IMR-90 (cell line): ENCODE data around the gene EPHA10. TPM values are rescaled to one million over a fixed set of nuclear protein-coding genes. Genes with fewer than 3 reads are reported as not detected.

Source experiments
- ATAC-seq: fragments of 200-7000 bp; cut with Tn5 transposase; 2 replicates; pipeline ENCODE4 v1.9.1; 2020; ENCODE audit warnings: low read depth, mild to moderate bottlenecking, moderate library complexity
- BruUV-seq: library from RNA; stranded (reverse); fragments of 400-500 nt; replicated peaks from 2 replicates; lab custom pipeline; 2021; lab: Mats Ljungman, UMichigan
- CTCF ChIA-PET: fragments of 300-600 bp; formaldehyde crosslinking; extraction: SDS; loops from one replicate; lab custom pipeline; 2021; ENCODE audit warnings: antibody characterized with exemption; lab: Yijun Ruan, JAX
- POLR2A ChIA-PET: fragments of 300-600 bp; sonication (Branson Sonifier 250); formaldehyde crosslinking; loops from one replicate; lab custom pipeline; 2022; ENCODE audit warnings: antibody characterized with exemption; ENCODE audit not compliant: unreplicated experiment; lab: Charles Lee
- DNase-seq: peaks from one replicate; pipeline ENCODE4 v3.0.0; 2013
- H2AFZ ChIP-seq: replicated peaks from 2 replicates; pipeline ENCODE3; 2013; ENCODE audit warnings: low read length, mild to moderate bottlenecking; ENCODE audit not compliant: poor library complexity
- H2AK5ac ChIP-seq: 2 replicates; pipeline ENCODE4 v1.6.1; 2013; ENCODE audit warnings: low read depth, low read length, inconsistent platforms
- H2AK9ac ChIP-seq: replicated peaks from 2 replicates; pipeline ENCODE3; 2013; ENCODE audit warnings: mild to moderate bottlenecking, low read depth, low read length, moderate library complexity; ENCODE audit not compliant: poor library complexity
- H2BK120ac ChIP-seq: 2 replicates; pipeline ENCODE4 v1.6.1; 2013; ENCODE audit warnings: low read depth, low read length, inconsistent platforms
- H2BK15ac ChIP-seq: 3 replicates; pipeline ENCODE4 v1.6.1; 2013; ENCODE audit warnings: low read depth, low read length, inconsistent platforms
- H2BK20ac ChIP-seq: 2 replicates; pipeline ENCODE4 v1.6.1; 2013; ENCODE audit warnings: low read depth, mild to moderate bottlenecking, inconsistent platforms, low read length, moderate library complexity
- H2BK5ac ChIP-seq: 2 replicates; pipeline ENCODE4 v1.6.1; 2013; ENCODE audit warnings: mild to moderate bottlenecking, low read depth, low read length, inconsistent platforms; ENCODE audit not compliant: poor library complexity, severe bottlenecking
- H3K14ac ChIP-seq: replicated peaks from 2 replicates; pipeline ENCODE4 v1.6.1; 2013; ENCODE audit warnings: low read depth, low read length, inconsistent platforms
- H3K18ac ChIP-seq: 2 replicates; pipeline ENCODE4 v1.6.1; 2013; ENCODE audit warnings: low read depth, low read length, control low read depth
- H3K23ac ChIP-seq: 2 replicates; pipeline ENCODE4 v1.6.1; 2013; ENCODE audit warnings: low read depth, low read length, inconsistent platforms
- H3K27ac ChIP-seq: 2 replicates; pipeline ENCODE4 v1.5.1; 2013; ENCODE audit warnings: mild to moderate bottlenecking, control low read depth, low read length; ENCODE audit not compliant: insufficient read depth
- H3K27me3 ChIP-seq: 2 replicates; pipeline ENCODE4 v1.6.1; 2013; ENCODE audit warnings: low read length; ENCODE audit not compliant: control insufficient read depth, insufficient read depth
- H3K36me3 ChIP-seq: 2 replicates; pipeline ENCODE4 v1.6.1; 2013; ENCODE audit warnings: low read length, mixed read lengths; ENCODE audit not compliant: control insufficient read depth, insufficient read depth
- H3K4ac ChIP-seq: 2 replicates; pipeline ENCODE4 v1.6.1; 2013; ENCODE audit warnings: low read depth, low read length, inconsistent platforms
- H3K4me1 ChIP-seq: 2 replicates; pipeline ENCODE4 v1.6.1; 2013; ENCODE audit warnings: low read length, mixed read lengths; ENCODE audit not compliant: control insufficient read depth, insufficient read depth
- H3K4me2 ChIP-seq: 2 replicates; pipeline ENCODE4 v1.6.1; 2013; ENCODE audit warnings: low read depth, mild to moderate bottlenecking, control low read depth, low read length, moderate library complexity
- H3K4me3 ChIP-seq: 2 replicates; pipeline ENCODE4 v1.5.1; 2013; ENCODE audit warnings: low read depth, mild to moderate bottlenecking, control low read depth, low read length, moderate library complexity; ENCODE audit not compliant: insufficient read depth
- H3K56ac ChIP-seq: 2 replicates; pipeline ENCODE4 v1.6.1; 2013; ENCODE audit warnings: low read length, inconsistent platforms; ENCODE audit not compliant: insufficient read depth; ENCODE audit errors: extremely low read depth
- H3K79me1 ChIP-seq, 2 experiments: 2 replicates each; pipeline ENCODE4 v1.6.1; 2013; ENCODE audit warnings: low read length in 2 of 2, inconsistent platforms in 1 of 2, low read depth in 1 of 2
- H3K9ac ChIP-seq: 2 replicates; pipeline ENCODE4 v1.6.1; 2013; ENCODE audit warnings: low read depth, low read length, control low read depth
- H3K9me1 ChIP-seq: 2 replicates; pipeline ENCODE4 v1.6.1; 2013; ENCODE audit warnings: low read length, inconsistent platforms; ENCODE audit not compliant: insufficient read depth
- H3K9me3 ChIP-seq: 2 replicates; pipeline ENCODE4 v1.6.1; 2013; ENCODE audit warnings: low read length; ENCODE audit not compliant: control insufficient read depth, insufficient read depth
- H4K20me1 ChIP-seq: 2 replicates; pipeline ENCODE4 v1.6.1; 2013; ENCODE audit warnings: low read length, inconsistent platforms; ENCODE audit not compliant: insufficient read depth
- H4K5ac ChIP-seq: 2 replicates; pipeline ENCODE4 v1.6.1; 2013; ENCODE audit warnings: mild to moderate bottlenecking, low read depth, low read length, control low read depth
- H4K8ac ChIP-seq, 2 experiments: 2 replicates each; pipeline ENCODE4 v1.6.1; 2013; ENCODE audit warnings: low read depth in 2 of 2, low read length in 2 of 2, control low read depth in 1 of 2, inconsistent platforms in 1 of 2
- H4K91ac ChIP-seq: 2 replicates; pipeline ENCODE4 v1.6.1; 2013; ENCODE audit warnings: low read depth, low read length, inconsistent platforms; ENCODE audit not compliant: insufficient read depth
- CEBPB ChIP-seq: IDR thresholded peaks from 2 replicates; pipeline ENCODE4 v1.6.1; 2012; ENCODE audit warnings: low read depth, low read length, improper control_type of control experiment
- WGBS, 2 experiments: methylation state at CpG; one replicate each; pipeline versions ENCODE4 v1.1.5 to v1.1.7; 2013; ENCODE audit warnings: missing lambda C conversion rate in 2 of 2; ENCODE audit not compliant: insufficient read length in 1 of 2; ENCODE audit errors: extremely low coverage in 2 of 2; 5-methylcytosine and 5-hydroxymethylcytosine counted together
- dilution Hi-C: fragments of 300-500 bp; cut with HindIII; formaldehyde crosslinking; loops from one replicate; pipeline ENCODE4 v1.14.3; 2018; ENCODE audit warnings: low sequenced_read_pairs; ENCODE audit not compliant: unreplicated experiment
- in situ Hi-C: fragments of 300-500 bp; cut with MboI; formaldehyde crosslinking; loops from 3 replicates; pipeline ENCODE4 v1.14.3; 2019; ENCODE audit warnings: low sequenced_read_pairs, inconsistent platforms, mixed read lengths
- intact Hi-C: fragments of 100-400 bp; cut with micrococcal nuclease; formaldehyde crosslinking; loops from 2 replicates; pipeline ENCODE4 v1.10.0; 2022
- polyA plus RNA-seq, 3 experiments: library from polyadenylated mRNA; depleted of rRNA; stranded (reverse); fragments of >200 nt; gene quantifications; 2 replicates each; pipeline ENCODE4 v1.2.3, GENCODE V29; 2012; ENCODE audit warnings: low replicate concordance in 1 of 3
- total RNA-seq: library from RNA; depleted of rRNA; stranded (reverse); fragments of >200 nt; gene quantifications from 2 replicates; pipeline ENCODE4 v1.2.3, GENCODE V29; 2012

Gene EPHA10
- total and polyA plus RNA-seq, 2 of the 4 experiments (the other 2 are of a cell fraction): not detected

- H3K23ac ChIP-seq: no peak overlapping the region
- no peak overlapping the region for H2AK5ac ChIP-seq
- H2AK9ac ChIP-seq: no peak overlapping the region
- H4K91ac ChIP-seq: no peak overlapping the region
- no peak overlapping the region for H3K4me2 ChIP-seq
- WGBS, 2 experiments: 4% methylated on average over 9 of the region's 27 CpGs; no CpG with 5 or more reads in 1 of the 2 experiments
- no peaks in the 10 kb centered on the region; the same call in 1 of the 2 replicates for H3K9me3 ChIP-seq
- H4K5ac ChIP-seq: no peak overlapping the region
- no peak overlapping the region for H3K14ac ChIP-seq
- no peak overlapping the region for H3K18ac ChIP-seq
- intact Hi-C loops (no loop called here), in situ Hi-C loops (no loop called here), dilution Hi-C loops (no loop called here)
- H2AFZ ChIP-seq: peak overlapping the region; percentile 58
- DNase-seq (no peak), ATAC-seq (no peak; the same call in 1 of the 2 replicates)
- TF ChIP-seq CEBPB: no peak
- no peak overlapping the region for H2BK120ac ChIP-seq
- no peak overlapping the region for H4K8ac ChIP-seq
- ChIA-PET CTCF (no interaction called here), POLR2A (no interaction called here)
- no peak overlapping the region for H3K27ac ChIP-seq
- H3K27me3 ChIP-seq: peaks cover 42% of the 10 kb centered on the region
- no peaks in the 10 kb centered on the region for H4K20me1 ChIP-seq
- no peak overlapping the region for H3K9ac ChIP-seq
- no peak overlapping the region for H3K56ac ChIP-seq
- no peaks in the 10 kb centered on the region for H3K36me3 ChIP-seq
- H3K79me1 ChIP-seq: no peaks in the 10 kb centered on the region
- no peak overlapping the region for H3K4me3 ChIP-seq
- BruUV-seq: no TSS peak
- no peaks in the 10 kb centered on the region for H3K4me1 ChIP-seq
- H3K4ac ChIP-seq: no peak overlapping the region
- H3K9me1 ChIP-seq: no peaks in the 10 kb centered on the region
- H2BK5ac ChIP-seq: no peak overlapping the region
- no peak overlapping the region for H2BK15ac ChIP-seq
- no peak overlapping the region for H2BK20ac ChIP-seq
Observed at GRCh38 chr1:37765916-37766664, 1.2 kb upstream of the EPHA10 start.
